GM18499 (cell line): ENCODE measurements around the gene NFYB.
"Not testable (repeated sequence)": the region's sequence is repeated elsewhere in the genome, so short reads cannot be mapped to it uniquely, and the experiment has no call there.

Source experiments
- ATAC-seq: cut with Tn5 transposase; IDR thresholded peaks from one replicate; pipeline ENCODE4 v1.9.1; 2021; ENCODE audit warnings: moderate number of reproducible peaks; ENCODE audit not compliant: insufficient read depth, unreplicated experiment

The NFYB gene

DNA sequence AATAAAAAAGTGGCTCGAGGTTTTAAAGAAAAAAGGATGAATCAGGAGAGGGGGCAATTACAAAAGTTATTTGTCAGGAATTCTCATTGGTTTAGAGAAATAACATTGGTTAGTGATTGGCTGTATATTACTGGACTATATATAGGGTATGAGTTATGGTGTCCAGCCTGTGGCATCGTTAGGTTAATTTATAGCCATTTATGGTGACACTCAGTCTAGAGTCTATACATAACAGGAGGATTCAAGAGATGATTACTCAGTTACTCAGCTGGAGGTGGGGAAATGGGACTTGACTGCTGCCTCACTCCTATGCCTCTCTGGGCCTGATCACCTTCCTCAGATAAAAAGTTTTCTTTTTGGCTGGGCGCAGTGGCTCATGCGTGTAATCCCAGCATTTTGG, 25.6 kb upstream of the NFYB start:
- ATAC-seq, result no peak

GRCh38 chr12:104163028-104163427, 25.0 kb upstream of the NFYB start:
- not testable (repeated sequence) for ATAC-seq

GRCh38 chr12:104155711-104156555, 17.9 kb upstream of the NFYB start:
- no peak for ATAC-seq

DNA sequence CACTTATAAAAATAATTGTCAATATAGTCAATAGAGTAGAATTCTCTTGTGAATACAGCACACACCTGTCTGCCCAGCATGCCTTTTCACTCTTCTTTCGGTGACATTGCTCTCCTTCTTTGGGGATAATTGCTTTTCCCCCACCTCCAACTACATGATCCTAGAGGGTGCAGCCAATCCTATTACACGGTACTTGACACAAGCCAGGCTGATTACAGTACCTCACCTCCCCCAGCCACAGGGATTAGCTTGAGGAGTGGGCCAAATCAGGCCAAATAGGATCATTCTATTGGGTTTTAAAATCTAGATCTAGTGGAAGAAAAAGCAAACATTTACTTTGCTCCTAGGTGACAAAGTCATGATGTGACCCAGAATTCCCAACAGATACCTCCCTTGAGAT, 16.8 kb upstream of the NFYB start:
- no peak for ATAC-seq

GRCh38 chr12:104154286-104154685, 16.3 kb upstream of the NFYB start:
- no peak for ATAC-seq

- ATAC-seq, result no peak
Observed at GRCh38 chr12:104152685-104153241, 14.8 kb upstream of the NFYB start.

DNA sequence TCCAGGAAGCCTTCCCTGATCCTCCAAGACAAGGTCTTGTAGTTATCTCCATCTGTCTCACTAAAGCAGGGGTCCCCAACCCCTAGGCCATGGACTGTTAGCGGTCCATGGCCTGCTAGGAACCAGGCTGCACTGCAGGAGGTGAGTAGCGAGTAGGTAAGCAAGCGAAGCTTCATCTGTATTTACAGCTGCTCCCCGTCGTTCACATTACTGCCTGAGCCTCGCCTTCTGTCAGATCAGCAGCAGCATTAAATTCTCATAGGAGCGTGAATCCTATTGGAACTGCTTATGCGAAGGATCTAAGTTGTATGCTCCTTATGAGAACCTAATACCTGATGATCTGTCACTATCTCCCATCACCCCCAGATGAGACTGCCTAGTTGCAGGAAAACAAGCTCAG, 12.4 kb upstream of the NFYB start:
- no peak for ATAC-seq

DNA sequence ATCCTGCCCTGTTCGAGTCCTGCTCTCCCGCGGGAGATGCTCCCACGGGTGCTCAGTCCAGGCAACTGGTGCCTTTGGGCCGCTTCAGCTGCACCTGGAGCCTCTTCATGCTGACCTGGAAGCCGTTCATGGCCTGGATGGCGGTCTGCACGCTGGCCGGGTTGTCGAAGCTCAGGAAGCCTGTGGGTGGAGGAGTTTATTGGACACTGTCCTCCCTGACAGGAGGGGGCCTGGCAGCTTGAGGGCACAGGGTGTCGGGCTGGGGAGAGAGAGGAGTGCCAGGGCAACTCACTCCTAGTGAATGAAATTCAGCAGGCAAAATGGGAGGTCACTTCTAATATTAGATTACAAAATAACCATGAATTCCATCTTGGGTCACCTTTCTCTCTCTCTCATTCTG, 9.3 kb upstream of the NFYB start:
- ATAC-seq, result no peak

- no peak for ATAC-seq
Observed at GRCh38 chr12:104143918-104144317, 5.9 kb upstream of the NFYB start.

DNA sequence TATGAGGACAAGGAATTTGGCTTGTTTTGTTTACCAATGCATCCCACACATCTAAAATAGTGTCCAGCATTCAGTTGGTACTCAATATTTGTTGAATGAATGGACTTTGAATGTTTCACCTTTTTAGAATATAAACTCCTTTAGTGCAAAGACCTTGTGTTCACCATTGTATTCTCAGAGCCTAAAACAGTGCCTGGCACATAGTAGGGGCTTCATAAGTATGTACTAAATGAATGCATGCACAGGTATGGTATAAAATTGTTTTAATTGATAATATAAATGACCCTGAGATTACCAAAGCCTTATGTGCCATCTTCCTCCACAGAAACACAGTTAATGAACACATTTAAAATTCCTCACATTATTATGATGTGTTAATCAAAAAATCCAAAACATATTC, 5.0 kb upstream of the NFYB start:
- no peak for ATAC-seq

- ATAC-seq, result no peak
Observed at GRCh38 chr12:104142543-104142942, 4.5 kb upstream of the NFYB start.

GRCh38 chr12:104138797-104139152, 765 bp upstream of the NFYB start:
- no peak for ATAC-seq

DNA sequence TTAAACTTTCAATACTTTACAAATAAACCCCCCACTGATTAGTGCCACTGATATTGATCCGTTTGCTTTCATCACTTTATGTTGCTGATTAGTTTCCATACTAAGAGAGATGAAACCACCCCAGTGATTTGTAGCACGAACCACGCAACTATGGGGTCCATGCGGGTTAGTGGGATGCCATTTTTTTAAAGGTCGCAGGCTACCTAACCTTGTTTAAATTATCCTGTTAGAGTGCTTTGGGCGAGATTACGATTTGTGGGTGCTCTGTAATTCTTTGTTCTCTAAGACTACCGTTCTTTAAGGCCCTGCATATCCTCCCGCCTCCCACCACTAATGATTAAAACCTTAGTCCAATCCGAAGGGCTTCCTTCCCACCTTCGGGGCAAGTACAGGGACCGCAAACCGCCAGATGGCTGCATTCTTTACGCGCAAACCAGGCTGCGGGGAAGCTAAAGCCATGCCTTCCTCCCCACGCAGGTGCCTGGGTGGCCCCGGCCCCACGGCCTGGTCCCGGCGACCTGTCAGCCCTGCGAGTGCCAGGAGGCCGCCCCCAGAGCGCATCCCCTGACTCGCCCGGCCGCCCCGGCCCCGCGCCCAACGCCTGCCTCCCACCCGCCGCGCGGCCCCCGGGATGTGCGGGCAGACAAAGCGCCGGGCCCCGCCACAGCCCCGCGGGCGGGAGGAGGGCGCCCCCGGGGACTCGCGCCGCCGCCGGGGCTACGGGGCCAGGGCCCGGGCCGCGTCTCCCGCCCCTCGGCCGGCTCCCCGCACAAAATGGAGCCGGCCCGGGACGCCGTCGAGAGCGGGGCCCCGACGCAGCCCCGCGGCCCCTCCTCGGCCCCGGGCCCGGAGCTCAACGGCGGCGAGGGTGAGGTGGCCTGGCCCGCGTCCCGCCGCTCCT, 759 bp downstream of the NFYB start:
- no peak for ATAC-seq

DNA sequence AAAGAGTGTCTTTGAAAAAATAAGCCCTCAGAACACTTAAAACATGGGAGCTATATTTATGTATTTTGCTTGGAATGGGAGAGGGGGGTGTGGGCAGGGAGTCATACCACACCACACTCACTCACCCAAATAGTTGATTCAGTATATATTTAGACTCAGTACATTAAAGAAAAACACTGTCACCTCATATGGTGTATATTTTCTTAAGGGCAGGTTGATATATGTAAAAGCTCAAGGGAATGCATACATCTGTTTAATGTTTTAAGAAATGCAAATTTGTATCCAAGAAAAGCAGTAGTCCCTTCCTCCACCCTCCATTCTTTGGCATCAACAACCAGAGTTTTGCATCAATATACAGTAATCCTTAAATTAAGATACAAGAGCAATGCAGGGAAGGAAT, 1.4 kb downstream of the NFYB start:
- ATAC-seq, result no peak

DNA sequence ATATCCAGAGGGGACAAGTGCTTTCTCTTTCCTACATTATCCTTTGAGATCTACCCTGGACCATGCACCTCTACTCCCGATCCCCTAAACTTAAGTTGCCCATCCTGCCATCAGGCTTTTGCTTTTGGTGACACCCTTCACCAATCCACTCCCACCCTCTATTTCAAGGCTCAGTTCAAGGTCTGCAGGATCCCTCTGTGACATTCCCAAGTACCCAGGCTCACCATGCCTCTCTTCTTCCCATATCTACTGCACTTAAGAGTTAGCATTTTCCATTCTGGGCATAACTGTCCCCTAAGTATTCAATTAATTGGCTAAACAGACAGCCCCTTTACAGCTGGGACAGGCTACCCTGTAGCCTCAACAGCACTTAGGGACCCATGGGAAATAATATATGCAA, 3.1 kb downstream of the NFYB start:
- ATAC-seq, result no peak

- ATAC-seq, result no peak
Observed at GRCh38 chr12:104133866-104134265, 4.1 kb downstream of the NFYB start.

- no peak for ATAC-seq
Observed at GRCh38 chr12:104133321-104133720, 4.7 kb downstream of the NFYB start.

DNA sequence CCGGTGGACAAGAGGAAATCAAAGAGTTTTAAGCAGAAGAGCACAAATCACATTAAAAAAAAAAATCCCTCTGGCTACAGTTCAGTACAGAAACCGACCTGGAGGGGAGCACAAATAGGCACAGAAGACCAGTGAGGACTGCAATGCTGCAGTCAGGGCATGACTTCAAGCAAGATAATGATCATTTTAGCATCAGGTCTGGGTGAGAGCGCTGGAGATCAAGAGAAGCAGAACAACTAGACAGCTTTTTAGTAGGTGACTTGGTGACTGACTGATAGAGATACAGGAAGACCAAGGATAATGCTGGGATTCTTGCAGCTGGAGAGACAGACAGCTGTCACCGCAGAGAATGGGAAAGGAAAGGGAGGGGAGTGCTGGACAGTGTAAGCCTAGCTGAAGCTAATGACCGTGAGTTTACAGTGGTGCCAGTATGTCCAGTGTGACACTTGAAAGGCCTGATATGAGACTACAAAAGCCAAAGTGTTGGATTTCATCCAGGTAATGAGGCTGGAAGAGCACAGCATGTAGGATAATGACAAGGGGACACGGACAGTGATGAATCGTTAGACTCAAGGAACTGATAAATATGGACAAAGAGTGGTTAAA, 5.6 kb downstream of the NFYB start:
- ATAC-seq, result no peak

GRCh38 chr12:104131609-104132008, 6.4 kb downstream of the NFYB start:
- ATAC-seq, result no peak

- ATAC-seq, result no peak
Observed at GRCh38 chr12:104130760-104131159, 7.2 kb downstream of the NFYB start.

DNA sequence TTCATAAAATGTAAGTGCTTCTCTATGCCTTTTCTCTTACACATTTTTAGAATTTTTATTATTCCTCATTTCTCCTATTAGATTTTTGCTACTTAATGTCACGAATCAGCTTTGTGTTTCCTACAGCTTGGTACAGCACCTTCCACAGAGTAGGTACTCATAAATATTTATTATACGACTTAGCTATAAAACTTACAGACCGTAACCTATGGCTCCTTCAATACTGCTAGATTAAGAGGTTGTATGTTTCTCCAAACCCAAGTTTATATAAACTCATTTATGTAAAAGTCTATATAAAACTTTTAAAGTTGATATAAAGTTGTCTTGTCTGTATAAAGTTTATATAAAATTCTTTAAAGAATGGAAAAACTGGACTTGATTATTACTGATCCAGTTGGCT, 11.5 kb downstream of the NFYB start:
- ATAC-seq, result no peak
